ENCODE measurements around the gene PHOX2B.

DNA sequence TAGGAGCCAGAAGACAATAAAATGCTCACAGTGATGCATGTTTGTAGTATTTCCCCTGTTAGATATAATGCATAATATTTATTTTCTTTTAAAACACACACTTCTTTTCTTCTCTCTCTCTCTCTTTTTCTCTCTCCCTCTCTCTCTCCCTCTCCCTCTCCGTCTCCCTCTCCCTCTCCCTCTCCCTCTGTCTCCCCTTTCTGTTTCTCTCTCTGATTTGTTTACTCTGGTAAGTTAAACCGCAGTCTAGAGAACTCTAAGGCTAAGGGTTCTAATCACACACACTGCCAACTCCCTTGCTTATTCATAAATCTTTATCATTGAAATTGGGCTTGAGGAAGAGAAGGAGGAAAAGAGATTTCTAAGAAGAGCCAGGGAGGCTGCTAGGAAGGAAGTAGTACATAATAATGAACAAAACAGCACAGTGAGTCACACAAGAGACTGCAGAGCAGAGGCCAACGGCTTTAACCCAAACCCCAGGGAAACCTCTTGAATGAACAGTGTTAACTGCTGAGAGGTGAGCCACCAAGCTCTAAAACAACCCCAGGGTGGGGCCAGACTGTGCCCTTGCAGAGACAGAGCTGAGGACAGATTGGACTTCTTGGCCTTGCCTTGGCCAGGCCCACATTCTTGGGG lies 9.1 kb upstream of the PHOX2B start:
- TF ChIP-seq CTCF (IDR thresholded peaks at IDR 0.05) (no peak), POLR2A (IDR thresholded peaks at IDR 0.05) (no peak), EP300 (IDR thresholded peaks at IDR 0.05) (no peak)
